ENCODE results near the gene GNA12. TPM values are rescaled to one million over a fixed set of nuclear protein-coding genes. Genes with fewer than 3 reads are reported as not detected.
A peak's percentile ranks its signal among the peaks of the same experiment; 100 is the strongest.

Gene GNA12
- total RNA-seq, 1 donor from 2014 or later = 67.2 TPM

DNA sequence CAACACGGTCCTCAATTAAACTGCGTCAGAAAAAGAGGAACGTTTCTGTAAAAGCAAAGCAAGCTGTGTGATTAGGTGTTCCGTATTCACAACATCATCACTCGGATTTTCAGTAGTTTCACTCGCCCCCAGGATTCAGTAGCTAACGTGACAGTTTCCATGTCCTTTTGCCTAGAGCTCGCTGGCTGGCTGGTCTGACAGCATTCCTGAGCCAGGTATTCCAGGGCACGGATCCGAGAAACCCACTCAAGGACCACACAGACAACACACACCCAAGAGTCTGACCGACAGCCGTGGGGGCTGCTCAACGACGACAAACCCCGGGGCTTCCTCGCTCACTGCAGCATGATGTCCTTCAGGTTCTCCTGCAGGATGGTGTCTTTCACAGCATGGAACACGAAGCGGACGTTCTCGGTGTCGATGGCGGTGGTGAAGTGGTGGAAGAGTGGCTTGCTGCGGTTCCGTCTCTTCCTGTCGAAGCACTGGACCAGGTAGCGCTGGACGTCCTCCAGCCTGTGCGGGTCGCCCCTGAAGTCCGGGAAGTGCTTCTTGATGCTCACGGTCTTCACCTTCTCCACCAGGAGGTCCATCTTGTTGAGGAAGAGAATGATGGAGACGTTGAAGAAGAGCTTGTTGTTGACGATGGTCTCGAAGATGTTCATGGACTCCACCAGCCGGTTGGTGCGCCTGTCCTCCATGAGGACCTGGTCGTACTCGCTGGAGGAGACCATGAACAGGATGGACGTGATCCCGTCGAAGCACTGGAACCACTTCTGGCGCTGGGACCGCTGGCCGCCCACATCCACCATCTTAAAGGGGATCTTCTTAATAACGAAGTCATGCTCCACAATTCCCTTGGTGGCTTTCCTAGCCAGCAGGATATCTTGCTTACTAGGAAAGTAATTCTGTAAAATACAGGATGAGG lies 113.0 kb downstream of the GNA12 start:
- DNase-seq (ENCODE audit: low read depth) = no peak
- no peaks in the 10 kb centered on the region for H3K9me3 ChIP-seq (ENCODE audit: insufficient read depth, low read depth, low read length)
- H3K4me3 Mint-ChIP-seq (ENCODE audit: unreplicated experiment) = no peak overlapping the region
- H3K4me1 ChIP-seq (ENCODE audit: insufficient read depth, low read length) = peaks cover 15% of the 10 kb centered on the region
- FAIRE-seq = no peak
- peaks cover 10% of the 10 kb centered on the region for H3K36me3 ChIP-seq (ENCODE audit: insufficient read depth, low read length)
- no peak overlapping the region for H2AFZ ChIP-seq (ENCODE audit: low read depth, low read length)
- H3K4me2 ChIP-seq (ENCODE audit: low read length) = no peak overlapping the region
- no peaks in the 10 kb centered on the region for H3K27me3 Mint-ChIP-seq (ENCODE audit: low read depth, unreplicated experiment)
- peaks cover 40% of the 10 kb centered on the region for H4K20me1 ChIP-seq (ENCODE audit: insufficient read depth, low read length)
- no peak overlapping the region for H3K4me3 ChIP-seq (ENCODE audit: insufficient read depth, low read depth, low read length)
- H3K27ac Mint-ChIP-seq (ENCODE audit: unreplicated experiment) = peak overlapping the region; percentile 29
- no peaks in the 10 kb centered on the region for H3K27me3 ChIP-seq (ENCODE audit: insufficient read depth, low read length)
- H3K4me1 Mint-ChIP-seq (ENCODE audit: low read depth, unreplicated experiment) = peaks cover 4% of the 10 kb centered on the region
- H3K79me2 ChIP-seq (ENCODE audit: insufficient read depth, low read length) = peaks cover 29% of the 10 kb centered on the region
- H3K9ac ChIP-seq (ENCODE audit: low read length) = no peak overlapping the region
- no peak overlapping the region for H3K27ac ChIP-seq (ENCODE audit: low read depth, low read length)
- TF ChIP-seq, protein P1, sequence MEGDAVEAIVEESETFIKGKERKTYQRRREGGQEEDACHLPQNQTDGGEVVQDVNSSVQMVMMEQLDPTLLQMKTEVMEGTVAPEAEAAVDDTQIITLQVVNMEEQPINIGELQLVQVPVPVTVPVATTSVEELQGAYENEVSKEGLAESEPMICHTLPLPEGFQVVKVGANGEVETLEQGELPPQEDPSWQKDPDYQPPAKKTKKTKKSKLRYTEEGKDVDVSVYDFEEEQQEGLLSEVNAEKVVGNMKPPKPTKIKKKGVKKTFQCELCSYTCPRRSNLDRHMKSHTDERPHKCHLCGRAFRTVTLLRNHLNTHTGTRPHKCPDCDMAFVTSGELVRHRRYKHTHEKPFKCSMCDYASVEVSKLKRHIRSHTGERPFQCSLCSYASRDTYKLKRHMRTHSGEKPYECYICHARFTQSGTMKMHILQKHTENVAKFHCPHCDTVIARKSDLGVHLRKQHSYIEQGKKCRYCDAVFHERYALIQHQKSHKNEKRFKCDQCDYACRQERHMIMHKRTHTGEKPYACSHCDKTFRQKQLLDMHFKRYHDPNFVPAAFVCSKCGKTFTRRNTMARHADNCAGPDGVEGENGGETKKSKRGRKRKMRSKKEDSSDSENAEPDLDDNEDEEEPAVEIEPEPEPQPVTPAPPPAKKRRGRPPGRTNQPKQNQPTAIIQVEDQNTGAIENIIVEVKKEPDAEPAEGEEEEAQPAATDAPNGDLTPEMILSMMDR (IDR thresholded peaks at IDR 0.05; ENCODE audit: insufficient read depth, low read depth, low read length) = no peak
- no peak for TF ChIP-seq EZH2 (IDR thresholded peaks at IDR 0.05; ENCODE audit: insufficient read depth, low read length)
- peaks cover 2% of the 10 kb centered on the region for H3K9me3 Mint-ChIP-seq (ENCODE audit: unreplicated experiment)
- H3K36me3 Mint-ChIP-seq (ENCODE audit: low read depth, unreplicated experiment) = peaks cover 38% of the 10 kb centered on the region

DNA sequence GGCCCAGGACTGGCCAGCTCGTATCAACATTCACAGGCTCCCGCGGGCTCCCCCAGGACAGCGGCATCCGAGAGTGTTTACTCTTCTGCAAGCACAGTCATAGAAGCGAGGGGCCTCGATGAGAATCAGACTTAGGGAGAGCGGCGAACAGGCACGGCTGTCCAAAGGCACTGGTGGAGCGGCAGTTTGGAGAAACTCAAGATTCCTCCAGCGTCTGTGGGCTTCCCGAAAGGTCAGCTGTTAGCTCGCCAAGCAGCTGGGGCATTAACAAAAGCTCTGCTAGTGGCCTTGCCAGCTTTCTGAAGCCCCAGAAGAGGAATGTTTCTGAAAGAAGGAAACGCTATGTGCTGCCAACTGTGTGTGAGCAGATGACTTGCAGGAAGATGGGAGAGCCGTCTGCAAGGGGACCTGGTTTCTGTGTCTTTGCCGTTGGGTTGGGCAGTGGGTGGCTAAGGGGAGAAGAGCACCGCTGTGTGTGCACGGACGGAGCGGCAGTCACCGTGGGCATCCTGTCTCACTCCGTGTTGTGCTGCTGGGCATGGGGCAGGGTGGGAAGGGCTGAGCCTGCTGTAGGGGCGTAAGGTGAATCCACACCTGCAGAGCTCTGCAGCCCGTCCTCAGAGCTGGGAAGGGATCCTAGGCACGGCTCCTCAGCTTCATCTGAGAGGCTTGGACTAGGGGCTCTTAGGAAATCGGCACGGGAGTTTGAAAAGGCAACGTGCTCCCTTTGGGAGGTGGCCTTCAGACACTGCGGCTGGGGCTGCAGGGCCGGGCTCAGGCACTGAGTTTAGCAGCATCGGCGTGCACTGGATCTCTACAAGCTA lies 114.0 kb downstream of the GNA12 start:
- no peak overlapping the region for H2AFZ ChIP-seq (ENCODE audit: low read depth, low read length)
- no peak for TF ChIP-seq EZH2 (IDR thresholded peaks at IDR 0.05; ENCODE audit: insufficient read depth, low read length)
- TF ChIP-seq, protein P1 (IDR thresholded peaks at IDR 0.05; ENCODE audit: insufficient read depth, low read depth, low read length) = no peak
- FAIRE-seq (no peak), DNase-seq (ENCODE audit: low read depth) (peak; percentile 44)
- peaks cover 13% of the 10 kb centered on the region for H3K36me3 ChIP-seq (ENCODE audit: insufficient read depth, low read length)
- Mint-ChIP-seq H3K9me3 (ENCODE audit: unreplicated experiment) (peaks cover 2% of the 10 kb centered on the region), H3K27me3 (ENCODE audit: low read depth, unreplicated experiment) (no peaks in the 10 kb centered on the region), H3K27ac (ENCODE audit: unreplicated experiment) (peak overlapping the region; percentile 20), H3K4me1 (ENCODE audit: low read depth, unreplicated experiment) (peaks cover 4% of the 10 kb centered on the region), H3K4me3 (ENCODE audit: unreplicated experiment) (no peak overlapping the region), H3K36me3 (ENCODE audit: low read depth, unreplicated experiment) (peaks cover 42% of the 10 kb centered on the region)
- peak overlapping the region; percentile 60 for H3K4me2 ChIP-seq (ENCODE audit: low read length)
- no peak overlapping the region for H3K4me3 ChIP-seq (ENCODE audit: insufficient read depth, low read depth, low read length)
- peaks cover 25% of the 10 kb centered on the region for H3K79me2 ChIP-seq (ENCODE audit: insufficient read depth, low read length)
- no peaks in the 10 kb centered on the region for H3K27me3 ChIP-seq (ENCODE audit: insufficient read depth, low read length)
- H3K4me1 ChIP-seq (ENCODE audit: insufficient read depth, low read length) = peaks cover 15% of the 10 kb centered on the region
- no peaks in the 10 kb centered on the region for H3K9me3 ChIP-seq (ENCODE audit: insufficient read depth, low read depth, low read length)
- no peak overlapping the region for H3K27ac ChIP-seq (ENCODE audit: low read depth, low read length)
- peaks cover 35% of the 10 kb centered on the region for H4K20me1 ChIP-seq (ENCODE audit: insufficient read depth, low read length)
- peak overlapping the region; percentile 25 for H3K9ac ChIP-seq (ENCODE audit: low read length)
